GM12878 (cell line): ENCODE data around the gene SLC28A1. TPM values are rescaled to one million over a fixed set of nuclear protein-coding genes. Genes with fewer than 3 reads are reported as not detected.
A peak's percentile ranks its signal among the peaks of the same experiment; 100 is the strongest.
"Not testable (repeated sequence)": the region's sequence is repeated elsewhere in the genome, so short reads cannot be mapped to it uniquely, and the experiment has no call there.

Experiments
- ATAC-seq: fragments of 200-7000 bp; cut with Tn5 transposase; 3 replicates; pipeline ENCODE4 v1.9.1; 2020; ENCODE audit warnings: mild to moderate bottlenecking, moderate library complexity
- BruUV-seq: library from RNA; stranded (reverse); fragments of 400-500 nt; replicated peaks from 2 replicates; lab custom pipeline; 2021; lab: Mats Ljungman, UMichigan
- CTCF ChIA-PET: fragments of 300-600 bp; sonication (Branson Sonifier 250); formaldehyde crosslinking; extraction: SDS; loops from one replicate; lab custom pipeline; 2021; ENCODE audit warnings: inconsistent platforms; lab: Yijun Ruan, JAX
- POLR2A ChIA-PET: fragments of 350-600 bp; formaldehyde crosslinking; extraction: SDS; loops from one replicate; lab custom pipeline; 2021; ENCODE audit warnings: inconsistent platforms; lab: Charles Lee
- RAD21 ChIA-PET: fragments of 300-600 bp; sonication (Branson Sonifier 250); formaldehyde crosslinking; loops from one replicate; lab custom pipeline; 2023; ENCODE audit warnings: antibody characterized with exemption; ENCODE audit not compliant: unreplicated experiment; lab: Charles Lee
- SMC1A ChIA-PET: fragments of 300-600 bp; sonication (Branson Sonifier 250); formaldehyde crosslinking; loops from one replicate; lab custom pipeline; 2023; ENCODE audit not compliant: unreplicated experiment, uncharacterized antibody; lab: Charles Lee
- DNase-seq: peaks from one replicate; pipeline ENCODE4 v3.0.0-alpha.2; 2011; ENCODE audit warnings: low read depth, low spot score
- FAIRE-seq: peaks from 3 replicates; lab custom pipeline; 2011; peaks lifted over from hg19 to GRCh38; lab: Jason Lieb, UNC
- H2AFZ ChIP-seq: 2 replicates; pipeline ENCODE4 v1.6.0; 2011; ENCODE audit warnings: low read depth, low read length, control low read depth; ENCODE audit not compliant: control insufficient read depth
- H3K27ac ChIP-seq: 2 replicates; pipeline ENCODE4 v1.5.1; 2011; ENCODE audit warnings: control low read depth; ENCODE audit not compliant: control insufficient read depth, insufficient read depth
- H3K27me3 ChIP-seq, 2 experiments: replicated peaks in 1 of 2; 2 replicates each; pipeline versions ENCODE4 v1.6.0 to v1.6.1; 2011; ENCODE audit warnings: low read length in 1 of 2; ENCODE audit not compliant: control insufficient read depth in 2 of 2, insufficient read depth in 2 of 2
- H3K36me3 ChIP-seq, 2 experiments: 2 replicates each; pipeline ENCODE4 v1.5.1; 2011; ENCODE audit warnings: low read length in 1 of 2; ENCODE audit not compliant: control insufficient read depth in 2 of 2, insufficient read depth in 2 of 2
- H3K4me1 ChIP-seq: 2 replicates; pipeline ENCODE4 v1.6.1; 2011; ENCODE audit warnings: mild to moderate bottlenecking, low read length, moderate library complexity, mixed read lengths; ENCODE audit not compliant: control insufficient read depth, insufficient read depth
- H3K4me2 ChIP-seq: 2 replicates; pipeline ENCODE4 v1.6.0; 2011; ENCODE audit warnings: control low read depth; ENCODE audit not compliant: control insufficient read depth, insufficient read depth
- H3K4me3 ChIP-seq: fragments of 200-600 bp; sonication (generic); 2 replicates; pipeline ENCODE4 v1.5.1; 2016
- H3K79me2 ChIP-seq: 2 replicates; pipeline ENCODE4 v1.6.0; 2011; ENCODE audit warnings: low read length; ENCODE audit not compliant: control insufficient read depth, insufficient read depth
- H3K9ac ChIP-seq: 2 replicates; pipeline ENCODE4 v1.8.0; 2011; ENCODE audit warnings: low read length, control low read depth, mixed read lengths; ENCODE audit not compliant: control insufficient read depth, insufficient read depth
- H3K9me3 ChIP-seq: replicated peaks from 3 replicates; pipeline ENCODE4 v1.5.1; 2011; ENCODE audit warnings: mild to moderate bottlenecking, low read length; ENCODE audit not compliant: control insufficient read depth, insufficient read depth
- H4K20me1 ChIP-seq: 2 replicates; pipeline ENCODE4 v1.6.0; 2011; ENCODE audit not compliant: control insufficient read depth, insufficient read depth
- ESRRA ChIP-seq: IDR thresholded peaks from 2 replicates; pipeline ENCODE4 v1.6.1; 2012; ENCODE audit warnings: mild to moderate bottlenecking, low read length, improper control_type of control experiment
- RAD21 ChIP-seq: IDR thresholded peaks from 2 replicates; pipeline ENCODE4 v1.6.1; 2011; ENCODE audit warnings: mild to moderate bottlenecking, low read depth, low read length, moderate library complexity; ENCODE audit not compliant: insufficient read depth
- SMC3 ChIP-seq: IDR thresholded peaks from 2 replicates; pipeline ENCODE4 v1.6.1; 2011; ENCODE audit warnings: low read length, improper control_type of control experiment, borderline replicate concordance
- WGBS: methylation state at CpG from one replicate; pipeline ENCODE4 v1.1.6; 2016; ENCODE audit warnings: low lambda C conversion rate; ENCODE audit not compliant: insufficient replicate concordance, insufficient coverage; ENCODE audit errors: missing lambda C conversion rate; 5-methylcytosine and 5-hydroxymethylcytosine counted together
- in situ Hi-C: fragments of 300-500 bp; cut with MboI; formaldehyde crosslinking; loops from 9 replicates; pipeline ENCODE4 v1.14.3; 2018; ENCODE audit warnings: mixed read lengths
- intact Hi-C: fragments of 100-400 bp; cut with micrococcal nuclease; formaldehyde crosslinking; loops from one replicate; pipeline ENCODE4 v1.14.2; 2022; ENCODE audit not compliant: unreplicated experiment
- polyA plus RNA-seq, 11 experiments: library from polyadenylated mRNA; depleted of rRNA in 4 of 11; unstranded in 6 of 11; stranded (reverse) in 5 of 11; fragments of >200 nt; fragmentation: Nextera tagmentation in 4 of 11; fragmentation: Illumina TruSeq in 1 of 11; extraction: Ambion mirVana in 4 of 11; extraction: Trizol in 1 of 11; gene quantifications; 1 replicate in 1 of 11; 2 replicates in 10 of 11; pipeline versions ENCODE4 v1.2.1 to v1.2.3, GENCODE V29; 2011 to 2016; ENCODE audit warnings: inconsistent platforms in 2 of 11, missing spikeins in 2 of 11, low read depth in 1 of 11
- total RNA-seq, 4 experiments: library from RNA; depleted of rRNA in 3 of 4; stranded (reverse); fragments of >200 nt in 3 of 4; fragmentation: Illumina TruSeq in 1 of 4; extraction: Trizol in 1 of 4; gene quantifications; 2 replicates each; pipeline versions ENCODE4 v1.2.1 to v1.2.3, GENCODE V29; 2013 to 2021
- TF ChIP-seq, protein P1 (sequence below), 3 experiments: IDR thresholded peaks in 2 of 3; conservative IDR thresholded peaks in 1 of 3; 2 replicates each; pipeline ENCODE4 v1.5.1; 2011; ENCODE audit warnings: low read depth in 3 of 3, low read length in 3 of 3, mild to moderate bottlenecking in 3 of 3, control low read depth in 2 of 3, moderate library complexity in 2 of 3, inconsistent platforms in 1 of 3, mixed read lengths in 1 of 3; ENCODE audit not compliant: control insufficient read depth in 2 of 3, insufficient read depth in 1 of 3; ENCODE audit errors: extremely low read depth in 1 of 3

Gene SLC28A1
- total and polyA plus RNA-seq, 10 of the 15 experiments (the other 5 are each of a cell fraction or from before 2014, with no cell fraction given): not detected

DNA sequence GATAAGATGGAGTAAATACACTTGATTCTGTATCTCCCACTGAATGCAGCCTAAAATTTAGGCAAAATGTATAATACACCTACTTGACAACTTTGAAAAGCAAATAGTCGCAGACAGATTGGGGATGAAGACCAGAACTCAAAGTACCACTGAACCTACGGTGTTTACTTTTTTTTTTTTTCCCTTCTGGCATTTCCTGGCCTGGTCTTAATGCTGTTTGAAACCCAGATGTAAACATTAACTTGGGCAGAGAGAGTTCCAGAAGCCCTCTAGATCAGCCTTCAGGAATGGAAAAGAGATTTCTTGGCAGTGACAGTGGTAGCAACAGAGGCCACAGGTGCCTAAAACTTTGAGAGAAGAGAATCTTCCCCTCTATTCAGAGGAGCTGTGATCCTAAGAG lies 39.5 kb upstream of the SLC28A1 start:
- H3K4me1 ChIP-seq: no peaks in the 10 kb centered on the region
- DNase-seq (no peak), ATAC-seq (no peak), FAIRE-seq (no peak)
- H3K4me3 ChIP-seq: no peak overlapping the region
- 43% methylated on average over 2 of the region's 2 CpGs for WGBS
- no peak overlapping the region for H3K9ac ChIP-seq
- ChIA-PET CTCF (interaction anchor here (0.7 to 3.0 kb wide), 15 partner anchors 8 to 274 kb away, joined by 3 to 26 read pairs (median 4); no protein-coding TSS in a partner anchor), RAD21 (interaction anchor here (0.8 to 1.4 kb wide), 3 partner anchors 12 to 257 kb away, joined by 3 read pairs; no protein-coding TSS in a partner anchor), POLR2A (no interaction called here), SMC1A (interaction anchor here (0.6 to 1.5 kb wide), 6 partner anchors 11 to 569 kb away, joined by 3 to 4 read pairs (median 3); no protein-coding TSS in a partner anchor)
- no peak overlapping the region for H2AFZ ChIP-seq
- no peaks in the 10 kb centered on the region for H3K79me2 ChIP-seq
- no peaks in the 10 kb centered on the region for H3K27me3 ChIP-seq
- H4K20me1 ChIP-seq: no peaks in the 10 kb centered on the region
- H3K9me3 ChIP-seq: peaks cover 5% of the 10 kb centered on the region
- intact Hi-C loops: loop anchor here (5.0 to 10.0 kb wide), 2 partner anchors 82 to 200 kb away; no protein-coding TSS in a partner anchor
- no peaks in the 10 kb centered on the region for H3K36me3 ChIP-seq
- no peak for TF ChIP-seq ESRRA
- H3K27ac ChIP-seq: no peak overlapping the region
- in situ Hi-C loops: no loop called here
- no peak overlapping the region for H3K4me2 ChIP-seq
- BruUV-seq: no TSS peak

DNA sequence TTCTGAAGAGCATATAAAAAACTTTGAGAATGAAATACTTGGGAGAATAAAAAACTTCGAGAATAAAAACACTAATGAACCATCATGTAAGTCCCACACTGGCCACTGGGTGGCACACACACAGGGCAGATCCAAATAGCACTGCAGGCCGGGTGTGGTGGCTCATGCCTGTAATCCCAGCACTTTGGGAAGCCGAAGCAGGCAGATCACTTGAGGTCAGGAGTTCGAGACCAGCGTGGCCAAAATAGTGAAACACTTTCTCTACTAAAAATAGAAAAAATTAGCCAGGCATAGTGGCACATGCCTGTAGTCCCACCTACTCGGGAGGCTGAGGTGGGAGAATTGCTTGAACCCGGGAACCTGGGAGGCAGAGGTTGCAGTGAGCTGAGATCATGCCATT lies 38.8 kb upstream of the SLC28A1 start:
- H3K4me2 ChIP-seq, BruUV-seq, H3K4me1 ChIP-seq, H4K20me1 ChIP-seq, H3K79me2 ChIP-seq, H3K9ac ChIP-seq, DNase-seq, H3K9me3 ChIP-seq, H3K27ac ChIP-seq, H2AFZ ChIP-seq, POLR2A ChIA-PET, H3K36me3 ChIP-seq, H3K4me3 ChIP-seq, in situ Hi-C loops, H3K27me3 ChIP-seq: not testable (repeated sequence)
- 29% methylated on average over 7 of the region's 7 CpGs for WGBS
- CTCF ChIA-PET: interaction anchor here (0.7 to 3.0 kb wide), 12 partner anchors 8 to 275 kb away, joined by 3 to 26 read pairs (median 4); no protein-coding TSS in a partner anchor
- TF ChIP-seq, protein P1, sequence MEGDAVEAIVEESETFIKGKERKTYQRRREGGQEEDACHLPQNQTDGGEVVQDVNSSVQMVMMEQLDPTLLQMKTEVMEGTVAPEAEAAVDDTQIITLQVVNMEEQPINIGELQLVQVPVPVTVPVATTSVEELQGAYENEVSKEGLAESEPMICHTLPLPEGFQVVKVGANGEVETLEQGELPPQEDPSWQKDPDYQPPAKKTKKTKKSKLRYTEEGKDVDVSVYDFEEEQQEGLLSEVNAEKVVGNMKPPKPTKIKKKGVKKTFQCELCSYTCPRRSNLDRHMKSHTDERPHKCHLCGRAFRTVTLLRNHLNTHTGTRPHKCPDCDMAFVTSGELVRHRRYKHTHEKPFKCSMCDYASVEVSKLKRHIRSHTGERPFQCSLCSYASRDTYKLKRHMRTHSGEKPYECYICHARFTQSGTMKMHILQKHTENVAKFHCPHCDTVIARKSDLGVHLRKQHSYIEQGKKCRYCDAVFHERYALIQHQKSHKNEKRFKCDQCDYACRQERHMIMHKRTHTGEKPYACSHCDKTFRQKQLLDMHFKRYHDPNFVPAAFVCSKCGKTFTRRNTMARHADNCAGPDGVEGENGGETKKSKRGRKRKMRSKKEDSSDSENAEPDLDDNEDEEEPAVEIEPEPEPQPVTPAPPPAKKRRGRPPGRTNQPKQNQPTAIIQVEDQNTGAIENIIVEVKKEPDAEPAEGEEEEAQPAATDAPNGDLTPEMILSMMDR (IDR thresholded peaks at IDR 0.05 in 2 of 3, conservative IDR thresholded peaks at IDR 0.05 in 1 of 3; ENCODE audit: control insufficient read depth in 2 of 3, extremely low read depth in 1 of 3, insufficient read depth in 1 of 3, low read depth in 3 of 3, low read length in 3 of 3): peak; percentile 54 to 62 (median 56)
- TF ChIP-seq RAD21 (peak; percentile 52), SMC3 (peak; percentile 57; the same call in 1 of the 2 replicates)
- intact Hi-C loops: loop anchor here (5.0 to 10.0 kb wide), 2 partner anchors 82 to 199 kb away; no protein-coding TSS in a partner anchor
- ATAC-seq (peak; percentile 70), FAIRE-seq (peak; percentile 62)
- SMC1A ChIA-PET: interaction anchor here (0.9 to 1.5 kb wide), 5 partner anchors 11 to 95 kb away, joined by 3 to 4 read pairs (median 3); no protein-coding TSS in a partner anchor
- RAD21 ChIA-PET: interaction anchor here (0.8 to 1.4 kb wide), 3 partner anchors 11 to 258 kb away, joined by 3 read pairs; no protein-coding TSS in a partner anchor
